Hematopoietic multipotent progenitor cell treated with erythropoietin and hydrocortisone succinate and interleukin-3 and kit ligand, for 8 days (in vitro differentiated cells): ENCODE measurements around the gene RUNX1.
"Not testable (repeated sequence)": the region's sequence is repeated elsewhere in the genome, so short reads cannot be mapped to it uniquely, and the experiment has no call there.

Source experiments
- DNase-seq: peaks from one replicate; pipeline ENCODE4 v3.0.0-alpha.2; 2015

The RUNX1 gene

GRCh38 chr21:34818662-34819158 lies 230.4 kb downstream of the RUNX1 start:
- DNase-seq, result no peak

GRCh38 chr21:34817821-34818661 lies 231.1 kb downstream of the RUNX1 start:
- DNase-seq, result no peak

DNA sequence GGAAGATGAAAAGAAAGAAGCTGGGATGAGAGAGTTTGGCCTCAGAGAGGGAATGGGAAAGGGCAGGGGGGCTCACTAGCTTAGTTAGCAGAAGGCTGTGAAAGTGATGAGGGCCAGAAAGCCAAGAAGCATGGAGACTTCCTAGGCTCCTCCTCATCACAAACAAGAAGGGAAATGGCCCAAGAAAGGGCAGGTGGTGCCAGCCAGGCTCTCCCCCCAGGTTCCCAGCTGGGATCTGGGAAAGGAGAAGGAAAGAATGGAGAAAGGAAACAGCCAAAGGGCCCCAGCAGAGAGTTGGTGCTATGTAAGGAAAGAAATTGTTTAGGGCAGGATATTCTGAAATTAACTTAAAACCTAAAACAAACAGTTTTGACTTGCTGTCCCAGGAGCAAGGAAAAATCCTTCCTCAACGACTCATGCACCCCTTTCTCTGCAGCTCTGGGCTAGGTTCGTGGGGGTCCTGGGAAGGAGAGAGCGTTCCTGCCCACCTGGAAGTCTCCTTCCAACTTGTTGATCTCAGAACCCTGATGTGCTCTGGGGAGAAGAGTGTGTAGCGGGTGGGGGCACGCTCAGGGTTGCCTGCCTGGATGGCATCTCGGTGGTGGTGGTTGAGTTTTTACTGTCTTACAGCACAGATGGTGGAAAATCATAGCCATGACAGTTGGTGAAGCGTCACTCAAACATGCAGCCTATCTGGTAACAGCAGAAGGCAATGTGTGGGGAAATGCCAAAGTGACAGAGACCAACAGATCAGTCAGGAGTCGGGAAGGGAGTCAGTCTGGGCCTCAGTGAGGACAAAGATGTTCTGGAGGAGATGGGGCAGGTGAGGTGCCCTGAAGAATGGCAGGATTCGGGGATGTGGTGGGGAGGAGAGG lies 233.0 kb downstream of the RUNX1 start:
- no peak for DNase-seq

DNA sequence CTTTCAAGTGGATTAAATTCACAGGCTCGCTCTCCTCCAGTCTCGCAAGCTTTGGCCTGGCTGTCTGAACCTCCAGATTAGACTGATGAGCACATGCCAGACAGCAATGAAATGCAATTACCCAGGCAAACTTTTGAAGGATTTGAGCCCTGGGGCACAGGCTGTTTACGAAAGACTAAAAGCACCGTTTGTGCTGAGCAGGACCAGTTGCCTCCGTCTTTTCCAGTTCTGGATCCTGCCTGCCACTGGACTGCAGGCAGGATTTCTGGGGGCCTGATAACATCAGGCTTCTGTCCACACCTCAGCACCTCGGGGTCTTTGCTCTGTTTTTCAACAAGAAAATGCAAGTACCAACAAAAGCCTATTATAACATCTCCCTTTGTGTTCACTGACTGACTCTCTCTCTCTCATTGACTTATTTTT lies 234.6 kb downstream of the RUNX1 start:
- DNase-seq, result no peak

- DNase-seq, result no peak
Measured at GRCh38 chr21:34813266-34813894, 235.7 kb downstream of the RUNX1 start.

DNA sequence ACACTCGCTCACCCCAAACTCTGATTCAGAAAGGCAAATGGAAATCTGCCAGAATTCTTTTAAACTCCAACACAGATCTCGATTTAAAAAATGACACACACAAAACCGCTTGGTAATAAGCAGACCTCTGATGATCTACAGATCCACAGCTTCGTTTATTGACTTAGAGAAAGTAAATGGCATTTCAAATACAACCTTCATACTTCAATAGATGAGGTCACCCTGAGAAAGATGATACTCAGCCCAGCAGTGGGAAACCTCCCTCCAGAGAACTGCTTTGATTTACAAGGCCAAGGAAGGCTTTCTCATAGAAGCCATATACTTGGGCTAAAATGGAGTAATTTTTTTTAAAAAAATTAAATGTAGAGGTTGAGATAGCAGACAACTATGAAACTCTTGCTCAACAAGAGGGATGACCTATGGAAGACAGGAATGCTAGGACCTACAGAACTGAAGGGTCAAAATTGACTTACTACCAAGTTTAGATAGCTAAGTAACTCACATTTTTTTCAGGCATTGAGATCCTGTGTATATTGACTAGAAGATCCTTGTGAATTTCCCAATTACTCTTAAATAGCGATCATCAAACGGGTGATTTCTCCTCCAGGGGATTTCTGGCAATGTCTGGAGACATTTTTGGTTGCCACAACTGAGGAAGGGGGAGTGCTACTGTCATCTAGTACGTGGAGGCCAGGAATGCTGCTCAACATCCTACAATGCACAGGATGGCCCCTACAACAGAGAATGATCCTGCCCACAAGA lies 236.4 kb downstream of the RUNX1 start:
- DNase-seq, result no peak

GRCh38 chr21:34811368-34811767 lies 237.7 kb downstream of the RUNX1 start:
- DNase-seq, result no peak

GRCh38 chr21:34810786-34811185 lies 238.3 kb downstream of the RUNX1 start:
- DNase-seq, result no peak

GRCh38 chr21:34809822-34810221 lies 239.3 kb downstream of the RUNX1 start:
- DNase-seq, result no peak

DNA sequence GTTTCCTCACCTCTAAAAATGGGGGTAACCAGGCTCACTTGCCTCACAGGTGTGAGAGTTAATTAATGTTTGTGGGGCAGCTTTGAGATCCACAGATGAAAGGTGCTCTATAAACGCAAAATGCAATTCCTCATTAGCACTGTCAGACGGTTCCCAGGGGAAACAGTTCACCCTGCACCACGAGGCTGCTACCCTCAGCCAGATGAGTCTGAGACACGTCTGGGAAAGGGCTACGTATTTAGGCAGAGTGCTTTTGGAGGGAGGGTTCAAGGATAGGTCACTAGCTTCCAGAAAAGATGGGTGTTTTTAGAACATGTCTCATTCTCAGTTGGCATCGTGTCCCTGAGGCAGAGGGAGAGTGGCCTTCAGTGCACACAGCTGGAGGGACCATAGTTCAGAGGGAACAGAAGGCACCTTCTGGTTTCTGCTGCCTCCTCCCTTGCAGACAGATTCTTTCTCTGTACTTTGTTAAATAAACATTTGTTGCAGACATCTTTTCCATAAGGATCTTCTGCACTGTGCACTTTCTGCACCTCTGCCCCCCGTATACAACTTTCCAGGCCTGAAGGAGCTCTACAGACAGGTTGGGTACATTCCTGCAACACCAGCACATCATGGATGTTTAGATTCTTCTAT lies 240.4 kb downstream of the RUNX1 start:
- no peak for DNase-seq

DNA sequence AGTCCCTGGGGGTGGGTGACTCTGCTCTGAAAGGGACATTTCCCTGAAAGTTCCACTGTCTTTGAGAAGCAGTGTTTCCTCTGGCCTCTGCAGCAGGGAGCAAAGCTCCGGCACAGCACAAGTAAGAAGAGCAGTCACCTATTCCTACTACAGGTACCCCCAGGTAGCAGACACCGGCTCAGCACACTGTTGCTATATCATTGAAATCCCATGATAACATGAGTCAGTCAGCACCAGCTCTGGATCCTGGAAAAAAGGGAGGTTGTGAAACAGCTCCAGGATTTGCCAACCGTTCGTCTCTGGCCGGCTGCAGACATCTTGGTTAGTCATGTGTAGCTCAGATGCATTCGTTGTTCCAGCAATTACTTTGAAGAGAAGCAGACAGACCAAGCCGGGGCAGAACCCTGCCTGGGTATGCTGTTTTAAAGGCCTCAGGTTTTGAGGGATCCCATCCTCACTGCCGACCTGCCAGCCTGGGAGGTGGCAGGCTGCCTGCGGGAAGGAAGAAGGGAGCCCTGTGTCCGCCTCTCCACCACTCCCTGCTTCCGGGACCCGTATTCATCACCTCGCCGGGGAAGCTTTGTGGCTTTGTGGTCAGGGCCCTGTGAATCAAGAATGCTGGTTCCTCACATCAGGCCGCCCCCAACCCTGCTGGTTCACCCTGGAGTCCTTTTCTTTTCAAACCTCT lies 241.1 kb downstream of the RUNX1 start:
- no peak for DNase-seq

- DNase-seq, result no peak
Measured at GRCh38 chr21:34807146-34807880, 241.8 kb downstream of the RUNX1 start.

DNA sequence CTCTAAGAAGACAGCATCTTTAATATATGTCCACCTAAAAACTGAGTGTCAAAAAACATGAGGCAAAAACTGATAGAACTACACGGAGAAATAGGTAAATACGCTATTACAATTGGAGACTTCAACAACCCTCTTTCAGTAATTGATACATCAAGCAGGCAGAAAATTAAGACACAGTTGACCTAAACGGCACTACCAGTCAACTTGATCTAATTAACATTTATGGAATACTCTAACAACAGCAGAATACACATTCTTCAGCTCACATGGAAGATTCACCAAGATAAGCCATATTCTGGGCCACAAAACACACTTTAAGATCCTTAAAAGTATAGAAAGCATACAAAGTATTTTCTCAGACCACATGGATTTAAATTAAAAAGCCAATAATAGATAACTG lies 242.7 kb downstream of the RUNX1 start:
- no peak for DNase-seq

DNA sequence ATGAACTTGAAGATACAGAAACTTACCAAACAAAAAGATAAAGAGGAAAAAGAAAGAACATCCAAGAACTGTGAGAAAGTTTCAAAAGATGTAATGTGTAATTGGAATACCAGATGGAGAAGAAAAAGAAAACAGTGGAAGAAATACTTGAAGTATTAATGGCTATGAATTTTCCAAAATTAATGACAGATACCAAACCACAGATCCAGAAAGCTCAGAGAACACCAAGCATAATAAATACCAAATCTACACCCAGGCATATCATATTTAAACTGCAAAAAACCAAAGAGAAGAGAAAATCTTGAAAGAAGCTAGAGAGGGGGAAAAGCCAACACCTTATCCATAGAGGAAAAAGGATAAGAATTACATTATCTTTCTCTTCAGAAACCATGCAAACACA lies 243.9 kb downstream of the RUNX1 start:
- DNase-seq, result no peak

- not testable (repeated sequence) for DNase-seq
Measured at GRCh38 chr21:34804584-34804983, 244.5 kb downstream of the RUNX1 start.

GRCh38 chr21:34803782-34804370 lies 245.2 kb downstream of the RUNX1 start:
- no peak for DNase-seq

DNA sequence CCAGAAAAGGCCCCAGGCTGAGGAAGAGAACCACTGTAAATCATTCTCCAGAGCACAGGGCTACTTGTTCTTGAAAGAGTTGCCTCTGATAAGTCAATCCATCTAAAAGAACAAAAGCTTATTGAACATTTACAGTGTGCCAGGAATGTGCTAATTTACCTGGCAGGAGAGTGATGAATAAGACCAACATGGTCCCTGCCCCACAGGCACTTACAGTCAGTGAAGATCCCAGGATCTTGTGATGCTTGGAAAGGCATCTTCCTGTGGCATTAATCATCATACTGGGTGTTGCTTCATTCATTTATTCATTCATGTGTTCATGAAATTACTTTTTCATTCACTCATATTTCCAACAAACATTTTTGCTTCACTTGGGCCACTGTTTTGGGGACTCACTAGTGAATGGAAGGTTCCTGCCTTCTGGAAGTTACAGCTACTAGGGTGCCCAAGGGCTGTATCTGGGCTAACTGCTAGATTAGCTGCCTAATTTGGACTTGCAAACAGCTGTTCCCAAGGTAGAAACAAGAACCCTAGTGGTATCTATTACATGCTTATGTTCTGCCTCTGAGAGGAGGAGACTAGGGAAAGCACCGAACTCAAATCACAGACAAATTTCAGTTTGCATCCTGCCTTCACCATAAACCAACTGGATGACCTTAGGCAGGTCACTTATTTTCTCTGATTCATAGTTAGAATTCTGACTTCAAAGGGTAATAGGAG lies 246.8 kb downstream of the RUNX1 start:
- no peak for DNase-seq

- peak; percentile 20 for DNase-seq
Measured at GRCh38 chr21:34801519-34802132, 247.5 kb downstream of the RUNX1 start.
